HG03060 (cell line): ENCODE data around the gene DUT.

ENCODE experiments used
- ATAC-seq: cut with Tn5 transposase; IDR thresholded peaks from one replicate; pipeline ENCODE4 v1.9.1; 2021; ENCODE audit warnings: low read depth, moderate number of reproducible peaks; ENCODE audit not compliant: unreplicated experiment

The DUT gene

GRCh38 chr15:48330855-48331795 is at the start of gene DUT:
Gene DUT, plus strand, starts transcription at chr15:48331429. Its CDS starts 87 bp downstream, at chr15:48331516.
- peak; percentile 47 for ATAC-seq

GRCh38 chr15:48281674-48282073 is 49.6 kb upstream of the DUT start:
- ATAC-seq = no peak

GRCh38 chr15:48282216-48282615 is 49.0 kb upstream of the DUT start:
- ATAC-seq = no peak

GRCh38 chr15:48283396-48284145 is 47.7 kb upstream of the DUT start:
- no peak for ATAC-seq

- ATAC-seq = no peak
Measured at GRCh38 chr15:48285329-48286214, 45.7 kb upstream of the DUT start.

- no peak for ATAC-seq
Measured at GRCh38 chr15:48289628-48290027, 41.6 kb upstream of the DUT start.

- no peak for ATAC-seq
Measured at GRCh38 chr15:48292458-48292857, 38.8 kb upstream of the DUT start.

GRCh38 chr15:48297668-48298067 is 33.6 kb upstream of the DUT start:
- ATAC-seq = no peak

- no peak for ATAC-seq
Measured at GRCh38 chr15:48298914-48299313, 32.3 kb upstream of the DUT start.

GRCh38 chr15:48300038-48300437 is 31.2 kb upstream of the DUT start:
- no peak for ATAC-seq

- no peak for ATAC-seq
Measured at GRCh38 chr15:48304398-48304797, 26.8 kb upstream of the DUT start.

GRCh38 chr15:48306639-48307038 is 24.6 kb upstream of the DUT start:
- no peak for ATAC-seq

- ATAC-seq = no peak
Measured at GRCh38 chr15:48307586-48307985, 23.6 kb upstream of the DUT start.

- ATAC-seq = no peak
Measured at GRCh38 chr15:48309740-48310139, 21.5 kb upstream of the DUT start.

- no peak for ATAC-seq
Measured at GRCh38 chr15:48313216-48313615, 18.0 kb upstream of the DUT start.

- ATAC-seq = no peak
Measured at GRCh38 chr15:48315041-48315440, 16.2 kb upstream of the DUT start.

GRCh38 chr15:48317221-48317620 is 14.0 kb upstream of the DUT start:
- no peak for ATAC-seq

GRCh38 chr15:48318131-48318530 is 13.1 kb upstream of the DUT start:
- no peak for ATAC-seq

- ATAC-seq = no peak
Measured at GRCh38 chr15:48323294-48323693, 7.9 kb upstream of the DUT start.

- no peak for ATAC-seq
Measured at GRCh38 chr15:48324949-48325348, 6.3 kb upstream of the DUT start.

- no peak for ATAC-seq
Measured at GRCh38 chr15:48325400-48325799, 5.8 kb upstream of the DUT start.
